KOPT-K1 (cell line): Measurements from ENCODE around the gene ITSN1.
"Not testable (repeated sequence)": the region's sequence is repeated elsewhere in the genome, so short reads cannot be mapped to it uniquely, and the experiment has no call there.

ENCODE experiments used
- H3K27ac ChIP-seq: fragments of 200-600 bp; sonication (generic); 2 replicates; pipeline ENCODE4 v1.5.1; 2016; ENCODE audit warnings: antibody characterized with exemption, mild to moderate bottlenecking, low read depth, low read length; ENCODE audit not compliant: poor library complexity, severe bottlenecking
- H3K36me3 ChIP-seq: fragments of 200-600 bp; sonication (generic); 2 replicates; pipeline ENCODE4 v1.5.1; 2017; ENCODE audit warnings: antibody characterized with exemption, mild to moderate bottlenecking, low read length, moderate library complexity; ENCODE audit not compliant: insufficient read depth
- H3K9me3 ChIP-seq: fragments of 200-600 bp; sonication (generic); 2 replicates; pipeline ENCODE4 v1.5.1; 2017; ENCODE audit warnings: antibody characterized with exemption, low read length, mild to moderate bottlenecking; ENCODE audit not compliant: insufficient read depth, poor library complexity, severe bottlenecking

ITSN1 gene

GRCh38 chr21:33661146-33661545, 18.8 kb downstream of the ITSN1 start:
- H3K27ac ChIP-seq: no peak overlapping the region
- H3K9me3 ChIP-seq: peaks cover 14% of the 10 kb centered on the region
- H3K36me3 ChIP-seq: no peaks in the 10 kb centered on the region

DNA sequence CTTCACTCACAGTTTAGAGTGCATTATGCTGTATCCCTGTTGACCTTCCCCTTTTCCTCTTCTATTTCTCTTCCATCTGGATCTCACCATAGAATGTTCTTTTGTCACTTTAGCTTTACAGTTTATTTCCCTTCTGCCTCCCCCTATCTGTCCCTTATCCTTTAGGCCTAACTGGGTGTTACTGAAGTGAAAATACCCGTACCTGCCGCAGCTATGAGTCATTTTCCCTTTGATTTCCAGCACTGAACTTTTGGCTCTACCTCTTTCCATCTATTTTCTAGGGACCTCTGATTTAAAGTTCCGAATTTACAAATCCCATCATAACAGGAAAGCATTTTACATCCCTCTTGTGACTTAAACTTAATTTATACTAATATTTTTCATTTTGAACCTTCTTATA, 19.7 kb downstream of the ITSN1 start:
- Histone ChIP-seq H3K27ac (no peak overlapping the region), H3K9me3 (peaks cover 14% of the 10 kb centered on the region)

GRCh38 chr21:33663241-33663640, 20.9 kb downstream of the ITSN1 start:
- peaks cover 14% of the 10 kb centered on the region for H3K9me3 ChIP-seq
- no peak overlapping the region for H3K27ac ChIP-seq
- H3K36me3 ChIP-seq: no peaks in the 10 kb centered on the region

More for the DNA sequence above, 19.7 kb downstream of the ITSN1 start:
- no peaks in the 10 kb centered on the region for H3K36me3 ChIP-seq

- Histone ChIP-seq H3K27ac (no peak overlapping the region), H3K9me3 (peaks cover 14% of the 10 kb centered on the region), H3K36me3 (no peaks in the 10 kb centered on the region)
Measured at GRCh38 chr21:33664135-33664534, 21.8 kb downstream of the ITSN1 start.

DNA sequence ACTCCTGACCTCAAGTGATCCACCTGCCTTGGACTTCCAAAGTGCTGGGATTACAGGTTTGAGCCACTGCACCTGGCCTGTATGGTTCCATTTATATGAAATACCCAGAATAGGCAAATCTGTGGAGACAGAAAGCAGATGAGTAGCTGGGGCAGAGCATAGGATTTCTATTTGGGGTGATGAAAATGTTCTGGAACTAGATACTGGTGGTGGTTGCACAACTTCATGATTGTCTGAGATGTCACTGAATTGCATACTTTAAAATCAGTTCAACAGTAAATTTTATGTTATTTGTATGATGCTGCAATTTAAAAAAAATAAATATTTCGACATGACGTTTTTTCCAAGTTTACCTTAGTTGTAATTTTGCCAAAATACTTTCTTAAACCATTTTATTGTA, 23.9 kb downstream of the ITSN1 start:
- Histone ChIP-seq H3K27ac (no peak overlapping the region), H3K9me3 (peaks cover 9% of the 10 kb centered on the region), H3K36me3 (no peaks in the 10 kb centered on the region)

GRCh38 chr21:33667636-33668035, 25.3 kb downstream of the ITSN1 start:
- H3K9me3 ChIP-seq: no peaks in the 10 kb centered on the region
- no peaks in the 10 kb centered on the region for H3K36me3 ChIP-seq
- H3K27ac ChIP-seq: no peak overlapping the region

- Histone ChIP-seq H3K27ac (no peak overlapping the region), H3K9me3 (no peaks in the 10 kb centered on the region)
Measured at GRCh38 chr21:33668180-33668579, 25.9 kb downstream of the ITSN1 start.

GRCh38 chr21:33668620-33669019, 26.3 kb downstream of the ITSN1 start:
- H3K27ac ChIP-seq: no peak overlapping the region
- H3K36me3 ChIP-seq: no peaks in the 10 kb centered on the region
- no peaks in the 10 kb centered on the region for H3K9me3 ChIP-seq

More at GRCh38 chr21:33668180-33668579, 25.9 kb downstream of the ITSN1 start:
- no peaks in the 10 kb centered on the region for H3K36me3 ChIP-seq

DNA sequence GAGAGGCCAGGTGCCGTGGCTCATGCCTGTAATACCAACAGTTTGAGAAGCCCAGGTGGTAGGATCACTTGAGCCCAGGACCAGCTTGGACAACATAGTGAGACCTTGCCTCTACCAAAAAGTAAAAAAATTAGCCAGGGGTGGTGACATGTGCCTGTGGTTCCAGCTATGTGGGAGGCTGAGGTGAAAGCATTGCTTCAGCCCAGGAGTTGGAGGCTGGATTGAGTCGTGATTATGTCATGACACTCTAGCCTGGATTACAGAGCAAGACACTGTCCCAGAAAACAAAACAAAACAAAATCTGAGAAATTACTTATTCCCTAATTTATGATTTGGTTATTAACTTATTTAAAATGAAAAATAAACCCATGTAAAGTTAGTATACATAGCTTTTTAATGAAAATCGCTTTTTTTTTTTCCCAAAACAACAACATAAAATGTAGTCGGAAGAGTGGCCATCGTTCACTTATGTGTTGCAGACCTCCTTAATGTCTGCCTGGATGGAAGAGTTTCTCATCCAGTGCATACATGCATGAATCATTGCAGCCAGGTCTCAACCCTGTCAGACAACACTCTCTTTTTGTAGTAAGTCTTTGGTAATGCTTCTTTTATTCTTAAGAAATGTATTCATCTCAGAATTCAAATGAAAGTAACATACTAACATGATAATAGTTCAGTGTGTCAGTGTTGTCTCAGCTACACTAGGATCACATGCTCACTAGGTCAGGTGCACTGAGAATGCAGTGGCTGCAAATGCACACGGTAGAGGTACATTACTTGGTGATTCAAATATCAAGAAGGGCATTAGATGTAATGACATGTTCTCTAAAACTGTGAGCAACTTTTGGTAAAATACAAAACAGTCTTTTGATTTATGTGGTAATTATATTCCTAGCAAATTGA, 28.0 kb downstream of the ITSN1 start:
- Histone ChIP-seq H3K36me3 (no peaks in the 10 kb centered on the region), H3K9me3 (no peaks in the 10 kb centered on the region), H3K27ac (no peak overlapping the region)

- no peaks in the 10 kb centered on the region for H3K9me3 ChIP-seq
- H3K27ac ChIP-seq: no peak overlapping the region
- H3K36me3 ChIP-seq: no peaks in the 10 kb centered on the region
Measured at GRCh38 chr21:33673473-33673872, 31.2 kb downstream of the ITSN1 start.

DNA sequence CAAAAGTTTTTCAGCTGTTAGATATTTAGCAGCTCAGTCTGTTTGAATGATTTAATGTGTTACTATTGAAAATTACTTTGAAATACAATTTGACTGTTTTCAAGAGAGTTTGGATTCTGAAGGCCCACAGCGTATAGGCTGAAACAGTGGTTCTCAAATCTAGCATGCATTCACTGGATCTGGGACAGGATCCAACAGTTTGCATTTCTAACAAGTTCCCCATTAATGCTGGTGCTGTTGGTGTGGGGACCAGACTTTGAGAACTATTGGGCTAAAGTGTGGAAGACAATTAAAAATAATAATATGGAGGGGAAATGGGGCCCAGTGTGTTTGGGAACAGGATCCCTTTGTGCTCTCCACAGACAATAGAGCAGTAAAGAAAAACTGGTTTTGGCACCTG, 31.9 kb downstream of the ITSN1 start:
- Histone ChIP-seq H3K27ac (no peak overlapping the region), H3K9me3 (no peaks in the 10 kb centered on the region), H3K36me3 (no peaks in the 10 kb centered on the region)

DNA sequence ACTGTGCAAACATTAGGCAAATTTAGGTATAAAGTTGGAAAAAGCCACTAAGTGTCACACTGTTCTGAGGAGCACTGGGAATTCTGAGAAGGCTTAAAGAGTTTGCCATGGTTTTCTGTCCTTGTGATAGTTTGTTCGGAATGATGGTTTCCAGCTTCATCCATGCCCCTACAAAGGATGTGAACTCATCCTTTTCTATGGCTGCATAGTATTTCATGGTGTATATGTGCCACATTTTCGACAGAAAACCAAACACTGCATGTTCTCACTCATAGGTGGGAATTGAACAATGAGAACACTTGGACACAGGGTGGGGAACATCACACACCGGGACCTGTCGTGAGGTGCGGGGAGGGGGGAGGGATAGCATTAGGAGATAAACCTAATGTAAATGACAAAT, 34.4 kb downstream of the ITSN1 start:
- not testable (repeated sequence) for H3K36me3 ChIP-seq

GRCh38 chr21:33677450-33677849, 35.1 kb downstream of the ITSN1 start:
- Histone ChIP-seq H3K36me3 (no peaks in the 10 kb centered on the region), H3K9me3 (no peaks in the 10 kb centered on the region), H3K27ac (no peak overlapping the region)

More for the DNA sequence above, 34.4 kb downstream of the ITSN1 start:
- H3K9me3 ChIP-seq, H3K27ac ChIP-seq: not testable (repeated sequence)

DNA sequence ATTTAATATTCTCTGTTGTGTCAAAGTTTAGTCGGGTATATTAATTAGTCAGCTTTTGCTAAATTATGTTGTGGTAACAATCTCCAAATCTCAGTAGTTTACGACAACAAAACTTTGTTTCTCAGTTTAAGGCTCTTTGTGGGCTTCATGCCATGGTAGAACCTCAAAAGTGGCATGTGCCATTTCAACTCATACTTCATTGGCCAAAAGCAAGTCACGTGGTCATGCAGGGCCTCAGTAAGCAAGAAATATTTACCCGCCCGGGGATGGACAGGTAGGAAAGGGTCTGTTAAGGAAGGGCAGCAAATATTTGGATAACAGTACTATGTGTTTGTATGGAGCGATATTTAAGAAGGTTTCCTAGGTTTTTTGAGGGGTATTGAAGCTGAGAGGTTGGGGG, 38.6 kb downstream of the ITSN1 start:
- H3K9me3 ChIP-seq: no peaks in the 10 kb centered on the region
- H3K36me3 ChIP-seq: no peaks in the 10 kb centered on the region
- no peak overlapping the region for H3K27ac ChIP-seq

DNA sequence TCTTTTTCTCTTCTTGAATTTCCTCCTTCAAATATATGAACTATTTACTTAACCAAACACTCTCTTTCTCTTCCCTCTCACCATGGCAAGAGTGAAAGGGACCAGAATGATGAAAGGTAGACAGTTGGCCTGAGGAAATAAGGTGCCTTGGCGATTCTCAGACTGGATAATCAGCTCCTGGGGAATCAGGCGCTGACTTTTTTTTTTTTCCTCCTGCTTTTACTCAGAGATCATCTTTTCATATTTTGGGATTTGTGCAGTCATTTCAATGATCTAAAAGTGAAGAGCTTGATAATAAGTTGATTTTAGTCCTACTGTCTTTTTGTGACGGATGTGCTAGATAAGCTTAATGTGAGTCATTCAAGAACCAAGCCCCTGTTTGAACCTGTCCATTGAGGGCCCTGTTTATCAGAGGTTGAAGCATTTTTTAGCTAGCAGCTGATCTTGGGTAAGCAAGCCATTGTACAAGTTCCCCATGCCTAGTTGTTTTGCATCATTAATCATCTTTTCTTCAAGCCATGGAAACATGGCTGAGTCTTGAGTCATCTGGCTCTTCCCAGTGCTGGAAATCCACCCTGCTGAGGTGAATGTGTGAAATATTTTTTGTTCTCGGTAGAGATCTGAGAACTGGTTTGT, 40.8 kb downstream of the ITSN1 start:
- Histone ChIP-seq H3K9me3 (no peaks in the 10 kb centered on the region), H3K27ac (no peak overlapping the region), H3K36me3 (no peaks in the 10 kb centered on the region)

GRCh38 chr21:33684068-33684467, 41.8 kb downstream of the ITSN1 start:
- H3K27ac ChIP-seq: no peak overlapping the region
- H3K9me3 ChIP-seq: no peaks in the 10 kb centered on the region
- no peaks in the 10 kb centered on the region for H3K36me3 ChIP-seq
